Measurements from ENCODE around the gene NR4A2.

NR4A2 gene

DNA sequence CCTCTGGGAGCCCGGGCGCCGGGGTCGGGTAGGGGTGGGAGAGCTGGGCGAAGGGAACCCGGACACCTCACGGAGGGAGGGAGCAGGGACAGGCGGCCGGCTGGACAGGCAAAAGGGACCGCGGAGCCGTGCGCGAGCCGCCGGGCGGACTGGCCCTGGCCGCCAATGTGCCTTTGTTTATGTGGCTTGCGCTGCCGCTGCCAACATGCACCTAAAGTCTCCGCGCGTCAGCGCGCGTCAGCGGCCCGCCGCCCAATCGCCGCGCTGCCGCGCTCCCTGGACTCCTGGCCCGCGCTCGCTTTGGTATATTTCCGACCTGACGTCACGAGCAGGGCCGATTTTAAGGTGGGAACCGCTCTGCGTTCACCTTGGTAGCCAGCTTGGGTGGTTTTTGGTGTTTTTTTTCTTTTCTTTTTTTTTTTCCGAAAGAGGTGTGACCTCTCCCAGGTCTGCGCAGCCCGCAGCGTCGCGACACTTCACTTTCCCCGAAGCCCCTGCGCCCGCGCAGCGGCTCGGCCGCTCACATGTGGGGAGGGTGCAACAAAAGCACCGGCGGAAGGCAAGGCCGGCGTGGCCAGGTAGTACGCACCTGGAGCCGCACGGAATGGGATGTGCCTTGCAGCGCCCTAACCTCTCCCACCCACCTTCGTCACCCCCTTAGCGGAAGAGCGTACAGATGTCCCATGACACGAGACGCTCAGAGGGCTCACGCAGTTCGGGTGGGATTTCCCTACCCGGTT, at the start of gene NR4A2:
NR4A2 (minus strand) TSS at position 188 of the 740 bp plus-strand sequence. CDS start 2,535 bp downstream, outside the sequence.
- DNase-seq: peak; percentile 30

DNA sequence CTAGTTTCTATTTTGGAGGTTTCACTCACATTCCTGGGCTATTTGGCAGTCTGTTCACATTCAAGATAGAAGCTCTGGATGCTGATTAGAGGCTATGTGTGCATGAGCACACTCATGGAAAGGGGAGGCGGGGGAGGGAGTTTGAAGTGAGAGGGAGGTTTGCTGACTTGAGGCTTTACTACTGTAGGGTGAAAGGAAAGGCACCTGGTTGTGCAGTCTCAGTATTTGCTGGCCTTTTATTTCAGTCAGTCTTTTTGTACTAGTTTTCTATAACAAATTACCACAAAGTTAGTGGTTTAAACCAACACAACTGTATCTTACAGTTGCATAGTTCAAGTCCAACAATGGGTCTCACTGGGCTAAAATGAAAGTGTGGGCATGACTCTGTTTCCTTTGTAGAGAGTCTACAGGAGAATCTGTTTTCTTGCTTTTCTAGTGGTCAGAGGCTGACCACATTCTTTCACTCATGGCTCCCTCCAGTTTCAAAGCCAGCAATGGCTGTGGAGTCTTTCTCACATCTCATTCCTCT, 47.7 kb upstream of the NR4A2 start:
- no peak for DNase-seq

GRCh38 chr2:156379714-156380113, 47.2 kb upstream of the NR4A2 start:
- no peak for DNase-seq

DNA sequence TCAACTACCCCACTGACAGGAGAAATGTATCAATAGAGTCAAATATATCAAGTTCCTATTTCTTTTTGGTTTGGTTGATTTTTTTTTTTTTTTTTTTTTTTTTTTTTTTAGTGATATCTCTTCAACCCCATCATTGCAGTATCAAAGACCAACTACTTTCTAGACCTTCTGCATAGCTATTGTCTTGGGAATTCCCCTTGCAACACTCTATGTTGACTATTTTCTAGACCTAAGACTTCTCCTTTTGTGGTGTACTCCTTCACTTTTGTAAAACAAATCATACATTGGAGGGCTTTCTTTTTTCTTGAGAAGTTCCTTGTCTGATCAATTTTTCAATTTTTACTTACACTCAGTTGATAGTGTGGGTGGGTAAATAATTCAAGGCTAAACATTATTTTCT, 46.5 kb upstream of the NR4A2 start:
- no peak for DNase-seq

- DNase-seq: no peak
These were observed 34.2 kb upstream of the NR4A2 start for GRCh38 chr2:156366753-156367152.

DNA sequence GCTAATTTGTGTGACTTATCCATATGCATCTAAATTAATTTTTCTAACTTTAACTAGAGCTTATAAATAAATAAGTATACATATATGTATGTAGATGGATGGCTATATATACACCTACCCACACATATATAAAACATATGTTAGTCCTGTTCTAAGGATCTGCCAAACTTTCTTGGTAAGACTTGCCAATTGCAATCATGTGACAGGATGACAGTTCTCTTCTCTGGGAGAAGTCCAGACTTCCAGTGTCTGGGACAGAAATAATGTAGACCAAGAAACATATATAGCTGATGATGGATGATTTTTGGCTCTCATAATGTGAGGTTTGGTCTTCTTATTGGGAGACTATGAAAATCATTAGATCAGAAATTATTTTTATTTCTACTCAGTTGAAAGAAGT, 30.6 kb upstream of the NR4A2 start:
- no peak for DNase-seq

DNA sequence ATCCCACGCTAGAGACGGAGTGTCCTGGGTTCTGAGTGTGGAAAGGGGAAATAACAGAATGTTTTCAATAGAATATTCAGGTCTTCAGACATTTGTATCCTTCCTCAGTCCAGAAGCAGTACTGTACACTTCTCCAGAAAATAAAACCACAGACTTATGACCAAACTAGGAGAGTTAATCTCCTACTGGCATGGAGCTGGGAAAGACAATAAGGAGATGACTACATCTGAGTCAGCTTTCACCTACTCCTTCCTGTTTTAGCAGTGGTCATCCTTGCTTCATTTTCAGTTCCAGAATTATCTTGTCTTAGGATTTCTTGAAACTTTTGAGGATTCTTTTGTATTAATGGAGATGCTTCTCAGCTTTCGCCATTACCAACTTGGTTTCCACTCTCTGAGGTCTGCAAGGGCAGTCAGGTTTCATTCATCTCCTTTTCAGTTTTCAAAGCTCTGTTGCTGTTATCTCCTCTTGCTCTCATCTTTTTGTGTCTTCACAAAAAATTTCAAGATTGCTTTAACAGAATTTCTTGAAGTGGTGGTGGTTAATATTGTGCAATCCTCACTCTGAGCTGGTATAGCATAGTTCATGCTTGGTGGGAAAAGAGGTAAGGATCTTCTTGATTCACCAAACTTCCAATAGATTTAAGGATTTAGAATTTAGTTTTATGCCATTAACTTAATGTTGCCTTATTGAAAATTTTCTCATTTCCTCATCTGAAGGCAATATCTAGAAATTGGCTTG, 23.7 kb upstream of the NR4A2 start:
- DNase-seq: peak; percentile 4

GRCh38 chr2:156352911-156353310, 20.4 kb upstream of the NR4A2 start:
- DNase-seq: no peak

DNA sequence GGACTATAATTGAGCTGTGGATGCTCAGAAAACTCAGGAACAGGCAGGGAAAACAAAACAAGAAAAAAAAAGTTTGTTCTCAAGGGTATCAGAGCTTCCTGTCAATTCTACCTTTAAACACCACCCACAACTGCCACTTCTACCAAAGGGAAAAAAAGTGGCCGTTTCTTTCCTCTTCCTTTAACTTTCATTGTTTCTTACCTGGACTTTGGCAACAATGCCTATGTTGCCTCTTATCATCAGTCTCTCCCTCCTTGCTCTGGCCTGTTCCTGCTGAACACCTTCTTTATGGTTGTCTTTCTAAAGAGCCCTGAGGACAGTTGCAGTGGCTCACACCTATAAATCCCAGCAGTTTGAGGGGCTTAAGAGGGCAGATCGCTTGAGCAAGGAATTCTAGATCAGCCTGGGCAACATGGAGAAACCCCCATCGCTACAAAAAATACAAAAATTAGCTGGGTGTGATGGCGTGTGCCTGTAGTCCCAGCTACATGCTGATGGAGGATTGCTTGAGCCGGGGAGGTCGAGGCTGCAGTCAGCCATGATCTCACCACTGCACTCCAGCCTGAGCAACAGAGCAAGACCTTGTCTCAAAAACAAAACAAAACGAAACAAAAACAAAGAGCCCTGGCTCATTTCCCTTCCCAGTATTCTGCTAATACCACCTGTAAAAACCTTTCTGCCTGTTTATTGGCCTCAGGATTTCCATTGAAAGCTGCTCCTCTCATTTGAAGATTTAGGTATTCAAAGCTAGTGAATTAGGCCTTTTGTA, 18.0 kb upstream of the NR4A2 start:
- no peak for DNase-seq

- no peak for DNase-seq
These were observed 17.1 kb upstream of the NR4A2 start for GRCh38 chr2:156349605-156350004.

GRCh38 chr2:156349161-156349560, 16.6 kb upstream of the NR4A2 start:
- DNase-seq: no peak

GRCh38 chr2:156347431-156347830, 14.9 kb upstream of the NR4A2 start:
- no peak for DNase-seq

- no peak for DNase-seq
These were observed 14.2 kb upstream of the NR4A2 start for GRCh38 chr2:156346731-156347130.

GRCh38 chr2:156345582-156345981, 13.1 kb upstream of the NR4A2 start:
- DNase-seq: no peak

- no peak for DNase-seq
These were observed 11.4 kb upstream of the NR4A2 start for GRCh38 chr2:156343940-156344301.

DNA sequence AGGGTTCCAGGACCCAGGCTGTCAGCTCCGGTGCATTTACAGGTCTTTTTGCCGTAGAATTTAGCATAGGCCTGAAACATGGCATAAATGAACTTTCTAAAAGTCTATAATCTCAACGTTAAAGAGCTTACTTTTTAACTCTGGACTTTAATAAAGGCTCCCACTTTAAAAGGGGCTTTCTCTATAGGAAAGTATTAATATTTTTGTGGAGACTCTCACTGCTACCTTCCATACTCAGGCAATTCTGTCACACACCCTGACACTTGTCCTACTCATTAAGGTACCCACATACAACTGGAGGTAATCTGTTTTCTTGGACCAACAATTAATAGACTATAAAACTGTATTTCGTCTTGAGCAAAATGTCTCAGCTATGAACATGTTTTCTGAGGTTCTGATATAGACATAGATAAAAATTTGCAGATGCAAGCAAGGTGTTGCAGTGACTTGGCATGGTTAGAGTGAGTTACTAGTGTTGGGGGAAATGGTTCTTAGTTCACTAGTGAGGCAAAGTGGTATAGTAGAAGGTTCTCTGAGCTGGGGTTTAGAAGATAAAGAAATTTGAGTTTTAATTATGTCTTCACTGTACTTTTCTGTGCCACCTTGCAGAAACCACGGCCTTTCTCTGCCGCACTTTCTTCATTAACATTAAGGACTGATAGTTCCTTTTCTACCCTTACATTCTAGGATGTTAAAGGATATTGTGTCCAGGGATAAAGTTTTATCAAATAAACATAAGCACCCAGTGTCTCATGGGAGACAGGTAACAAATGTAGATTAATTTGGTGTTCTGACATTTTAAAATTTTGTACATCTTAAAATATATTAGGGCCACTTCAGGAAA, 10.8 kb upstream of the NR4A2 start:
- DNase-seq: no peak

- DNase-seq: peak; percentile 16
These were observed 10.0 kb upstream of the NR4A2 start for GRCh38 chr2:156342254-156343095.

DNA sequence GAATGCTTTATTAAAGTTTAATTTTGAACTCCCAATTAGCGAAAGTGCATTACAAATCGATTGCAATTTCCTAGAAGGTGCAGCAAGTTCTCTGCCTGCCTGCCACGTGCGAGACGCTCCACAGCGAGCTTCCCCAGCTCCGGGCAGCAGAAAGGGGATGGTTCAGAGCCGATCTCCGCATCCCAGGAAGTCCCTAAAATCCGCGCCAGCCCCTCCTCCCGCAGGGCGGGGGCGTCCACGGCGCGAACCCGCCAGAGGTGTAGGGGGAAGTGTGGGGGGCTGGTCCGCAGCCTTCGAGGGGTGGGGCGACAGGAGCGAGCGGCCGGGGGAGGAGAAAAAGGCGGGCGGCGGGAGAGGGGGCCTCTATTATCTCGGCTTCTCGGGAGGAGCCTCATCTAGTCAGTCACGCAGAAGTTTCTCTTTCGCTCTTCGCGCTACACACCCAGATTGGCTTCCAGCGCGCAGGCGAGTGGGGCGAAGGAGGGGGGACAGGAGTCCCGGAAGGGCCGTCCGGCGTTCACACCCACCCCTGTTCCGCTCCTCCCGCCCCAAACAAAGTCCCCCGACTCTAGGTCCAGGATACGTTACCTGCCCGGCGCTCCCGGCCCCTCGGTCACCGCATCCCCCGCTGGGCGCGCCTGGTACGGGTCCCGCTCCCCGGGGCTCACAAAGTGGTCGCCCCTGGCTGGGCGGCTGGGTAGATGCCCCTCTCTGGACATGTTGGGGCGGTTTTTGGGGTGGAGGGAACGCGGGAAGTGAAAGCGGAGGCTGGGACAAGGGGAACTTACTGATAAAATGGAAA, 9.1 kb upstream of the NR4A2 start:
- DNase-seq: peak; percentile 86

DNA sequence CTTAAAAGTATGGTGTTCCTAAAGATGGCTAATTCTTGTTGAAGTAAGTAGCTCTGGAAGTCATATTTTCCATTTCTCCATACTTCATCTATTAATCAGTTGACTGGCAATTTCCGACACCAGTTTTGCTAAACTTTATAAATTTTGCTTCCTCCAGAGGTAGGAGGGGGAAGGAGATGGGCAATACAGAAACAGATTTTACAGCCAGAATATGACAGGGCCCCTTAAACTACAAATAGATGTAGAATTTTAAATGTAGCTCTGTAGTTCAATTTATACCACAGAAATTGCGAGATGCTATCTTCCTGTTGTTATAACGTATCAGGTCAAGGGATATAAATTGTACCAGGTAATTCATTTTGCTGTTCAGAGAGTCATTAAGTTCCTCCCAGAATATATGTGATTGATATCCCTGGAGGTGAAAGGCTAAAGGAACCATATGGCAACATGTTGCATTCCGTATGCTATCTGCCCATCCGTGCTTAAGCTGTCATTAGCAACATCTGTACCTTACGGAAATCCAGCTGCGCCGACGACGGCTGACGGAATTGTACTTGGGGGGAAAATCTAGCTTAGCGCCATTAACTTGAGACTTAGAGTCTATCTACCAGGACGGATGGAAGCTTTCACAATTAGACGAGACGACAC, 8.4 kb upstream of the NR4A2 start:
- DNase-seq: no peak

- DNase-seq: no peak
These were observed 7.9 kb upstream of the NR4A2 start for GRCh38 chr2:156340377-156340776.

Measured in SIG-M5 (cell line).